Tibial nerve (tissue), 3 donors: ENCODE measurements around the gene CACHD1.

ENCODE experiments used
- CTCF ChIP-seq, 5 experiments: fragments of 200-600 bp in 3 of 5; fragments of 450-650 bp in 2 of 5; sonication (generic) in 3 of 5; IDR thresholded peaks; one replicate each; pipeline ENCODE4 v1.5.1; 2016 to 2019; ENCODE audit warnings: antibody characterized with exemption in 5 of 5, mild to moderate bottlenecking in 3 of 5, moderate library complexity in 2 of 5
- POLR2A ChIP-seq, 2 donors: fragments of 450-650 bp; IDR thresholded peaks; one replicate each; pipeline ENCODE4 v1.6.1; 2017; ENCODE audit warnings: antibody characterized with exemption in 2 of 2, mild to moderate bottlenecking in 2 of 2, moderate library complexity in 2 of 2

- no peak for TF ChIP-seq CTCF (IDR thresholded peaks at IDR 0.05)
- TF ChIP-seq POLR2A (IDR thresholded peaks at IDR 0.05) = no peak
Measured at GRCh38 chr1:64472805-64473204, 2.9 kb downstream of the CACHD1 start.
